A549 treated with AZD9567 at 1 μM for 4 hours (cell line): ENCODE measurements around the gene SCARF2. TPM values are rescaled to one million over a fixed set of nuclear protein-coding genes. Genes with fewer than 3 reads are reported as not detected.

Experiments used
- total RNA-seq: library from RNA; stranded (reverse); fragments of 200-300 nt; extraction: Qiagen RNA extraction; gene quantifications from 5 replicates; pipeline ENCODE4 v1.2.3, GENCODE V29; 2022; ENCODE audit not compliant: insufficient read depth

The SCARF2 gene, protein sequence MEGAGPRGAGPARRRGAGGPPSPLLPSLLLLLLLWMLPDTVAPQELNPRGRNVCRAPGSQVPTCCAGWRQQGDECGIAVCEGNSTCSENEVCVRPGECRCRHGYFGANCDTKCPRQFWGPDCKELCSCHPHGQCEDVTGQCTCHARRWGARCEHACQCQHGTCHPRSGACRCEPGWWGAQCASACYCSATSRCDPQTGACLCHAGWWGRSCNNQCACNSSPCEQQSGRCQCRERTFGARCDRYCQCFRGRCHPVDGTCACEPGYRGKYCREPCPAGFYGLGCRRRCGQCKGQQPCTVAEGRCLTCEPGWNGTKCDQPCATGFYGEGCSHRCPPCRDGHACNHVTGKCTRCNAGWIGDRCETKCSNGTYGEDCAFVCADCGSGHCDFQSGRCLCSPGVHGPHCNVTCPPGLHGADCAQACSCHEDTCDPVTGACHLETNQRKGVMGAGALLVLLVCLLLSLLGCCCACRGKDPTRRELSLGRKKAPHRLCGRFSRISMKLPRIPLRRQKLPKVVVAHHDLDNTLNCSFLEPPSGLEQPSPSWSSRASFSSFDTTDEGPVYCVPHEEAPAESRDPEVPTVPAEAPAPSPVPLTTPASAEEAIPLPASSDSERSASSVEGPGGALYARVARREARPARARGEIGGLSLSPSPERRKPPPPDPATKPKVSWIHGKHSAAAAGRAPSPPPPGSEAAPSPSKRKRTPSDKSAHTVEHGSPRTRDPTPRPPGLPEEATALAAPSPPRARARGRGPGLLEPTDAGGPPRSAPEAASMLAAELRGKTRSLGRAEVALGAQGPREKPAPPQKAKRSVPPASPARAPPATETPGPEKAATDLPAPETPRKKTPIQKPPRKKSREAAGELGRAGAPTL
- total RNA-seq: 0.81 to 1.9 TPM (median 1.1 TPM) in 5 replicates

DNA sequence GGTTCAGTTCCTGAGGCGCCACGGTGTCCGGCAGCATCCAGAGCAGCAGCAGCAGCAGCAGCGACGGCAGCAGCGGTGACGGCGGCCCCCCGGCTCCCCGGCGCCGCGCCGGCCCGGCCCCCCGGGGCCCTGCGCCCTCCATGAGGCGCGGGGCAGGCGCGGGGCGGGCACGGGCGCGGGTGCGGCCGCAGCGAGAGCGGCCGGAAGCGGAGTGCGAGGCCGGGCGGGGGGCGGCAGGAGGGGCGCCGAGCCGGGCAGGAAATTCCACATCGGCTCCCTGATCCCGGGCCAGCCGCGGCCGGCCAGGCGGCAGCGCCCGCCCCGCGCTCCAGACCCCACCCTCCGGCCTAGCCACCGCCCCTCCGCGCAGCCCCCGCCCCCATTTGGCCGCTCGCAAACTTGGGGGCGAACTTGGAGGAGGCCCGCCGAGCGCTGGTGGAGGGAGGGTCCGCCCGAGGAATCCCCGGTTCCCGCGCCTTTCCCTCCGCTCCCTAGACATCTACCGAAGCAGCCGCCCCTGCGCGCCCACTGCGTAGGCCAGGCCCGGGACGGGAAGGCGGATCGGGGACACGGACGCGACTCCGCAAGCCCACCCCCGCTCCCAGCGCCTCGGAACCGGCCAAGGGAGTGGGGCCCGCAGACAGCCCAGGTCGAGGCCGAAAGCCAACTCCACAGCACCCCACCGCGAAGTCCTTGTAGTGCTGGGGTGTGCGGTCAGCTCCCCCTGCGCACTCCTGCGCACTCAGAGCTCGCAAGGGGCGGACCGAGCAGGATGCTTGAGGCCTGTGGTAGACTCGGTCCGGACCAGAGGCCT, at the start of gene SCARF2:
Gene SCARF2 (minus strand): TSS at position 213 of the 814 bp plus-strand sequence. CDS start 71 bp downstream, at position 142.

DNA sequence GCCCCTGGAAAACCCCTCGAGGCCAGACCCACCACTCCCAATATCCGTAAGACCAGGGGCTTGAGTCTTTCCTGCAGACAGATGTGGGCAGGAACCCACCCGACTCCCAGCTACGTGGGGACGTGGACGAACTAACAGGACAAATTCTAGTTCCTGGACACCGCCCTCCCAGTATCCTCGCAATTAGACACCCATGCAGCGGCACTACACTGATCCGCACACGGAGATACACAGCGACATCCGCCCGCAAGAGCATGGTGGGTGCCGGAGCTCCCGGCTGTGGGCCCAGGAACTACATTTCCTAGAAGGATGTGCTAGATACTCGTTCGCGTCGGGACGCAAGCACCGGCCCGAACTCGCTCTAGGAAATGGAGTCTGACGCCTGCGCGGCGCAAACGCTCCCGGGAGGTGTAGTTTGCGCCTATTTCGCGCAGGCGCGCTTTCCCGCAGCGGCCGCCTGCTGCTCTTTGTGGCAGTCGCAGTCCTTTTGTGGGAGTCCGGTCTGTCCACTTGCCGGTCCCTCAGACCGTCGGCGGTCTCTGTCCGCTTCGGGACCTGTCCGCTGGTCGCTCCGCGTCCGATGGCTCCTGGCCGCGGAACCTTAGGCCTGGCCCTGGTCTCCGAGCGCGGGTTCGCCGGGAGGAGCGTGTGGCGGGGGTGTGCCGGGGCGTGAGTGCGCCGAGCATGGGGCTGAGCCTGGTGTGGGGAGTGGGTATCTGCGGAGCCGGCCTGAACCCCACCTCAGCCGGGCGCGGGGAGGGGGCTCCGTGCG, 43.7 kb downstream of the SCARF2 start, which contains the start of gene ZNF74:
Gene ZNF74 (plus strand): TSS at position 447 of the 772 bp plus-strand sequence. CDS start 478 bp downstream, outside the sequence.

Other genes starting within 250 kb of the SCARF2 start
- gene RTN4R, start 169.5 kb downstream of the SCARF2 start, total RNA-seq: 9.3 to 16.2 TPM (median 14.8 TPM) in 5 replicates
- 26.5 to 47.9 TPM (median 44.8 TPM) in 5 replicates for gene DGCR6L, start 117.8 kb downstream of the SCARF2 start, total RNA-seq
- gene ZNF74, start 43.7 kb downstream of the SCARF2 start, total RNA-seq: 4.6 to 7.4 TPM (median 7.1 TPM) in 5 replicates
- 8.5 to 12.2 TPM (median 11.2 TPM) in 5 replicates for gene KLHL22, start 58.0 kb upstream of the SCARF2 start, total RNA-seq
- 60.0 to 65.7 TPM (median 62.9 TPM) in 5 replicates for gene MED15, start 69.8 kb upstream of the SCARF2 start, total RNA-seq